B cell (primary cell): Measurements from ENCODE around the gene NAPSA.

Experiments
- EZH2 ChIP-seq: IDR thresholded peaks from 2 replicates; pipeline ENCODE4 v1.6.1; 2012; ENCODE audit warnings: borderline replicate concordance, low read depth, mild to moderate bottlenecking, moderate library complexity, low read length; ENCODE audit not compliant: insufficient read depth, poor library complexity, severe bottlenecking
- TF ChIP-seq, protein P1 (sequence below): fragments of 200-600 bp; IDR thresholded peaks from one replicate; pipeline ENCODE4 v1.8.0; 2022; ENCODE audit warnings: antibody characterized with exemption, mild to moderate bottlenecking

DNA sequence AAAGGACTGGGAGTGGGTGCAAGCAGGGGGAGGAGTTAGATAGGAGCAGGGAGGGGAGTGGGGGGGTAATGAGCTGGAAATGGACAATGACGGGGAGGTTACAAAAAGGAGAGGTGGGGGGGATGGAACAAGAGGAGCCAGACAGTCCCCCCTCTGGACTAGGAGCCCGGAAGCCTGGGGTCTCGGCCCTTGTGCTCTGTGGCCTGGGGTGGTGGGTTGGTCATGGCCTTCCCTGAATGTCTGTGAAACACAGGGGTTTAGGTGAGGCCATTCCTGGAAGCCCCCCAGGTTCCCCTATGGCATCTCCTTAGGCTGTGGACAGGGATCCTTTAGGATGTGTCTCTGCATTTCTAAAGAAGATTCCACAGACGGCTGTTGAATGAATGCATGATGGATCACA is 48.3 kb downstream of the NAPSA start:
- TF ChIP-seq, protein P1, sequence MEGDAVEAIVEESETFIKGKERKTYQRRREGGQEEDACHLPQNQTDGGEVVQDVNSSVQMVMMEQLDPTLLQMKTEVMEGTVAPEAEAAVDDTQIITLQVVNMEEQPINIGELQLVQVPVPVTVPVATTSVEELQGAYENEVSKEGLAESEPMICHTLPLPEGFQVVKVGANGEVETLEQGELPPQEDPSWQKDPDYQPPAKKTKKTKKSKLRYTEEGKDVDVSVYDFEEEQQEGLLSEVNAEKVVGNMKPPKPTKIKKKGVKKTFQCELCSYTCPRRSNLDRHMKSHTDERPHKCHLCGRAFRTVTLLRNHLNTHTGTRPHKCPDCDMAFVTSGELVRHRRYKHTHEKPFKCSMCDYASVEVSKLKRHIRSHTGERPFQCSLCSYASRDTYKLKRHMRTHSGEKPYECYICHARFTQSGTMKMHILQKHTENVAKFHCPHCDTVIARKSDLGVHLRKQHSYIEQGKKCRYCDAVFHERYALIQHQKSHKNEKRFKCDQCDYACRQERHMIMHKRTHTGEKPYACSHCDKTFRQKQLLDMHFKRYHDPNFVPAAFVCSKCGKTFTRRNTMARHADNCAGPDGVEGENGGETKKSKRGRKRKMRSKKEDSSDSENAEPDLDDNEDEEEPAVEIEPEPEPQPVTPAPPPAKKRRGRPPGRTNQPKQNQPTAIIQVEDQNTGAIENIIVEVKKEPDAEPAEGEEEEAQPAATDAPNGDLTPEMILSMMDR, result no peak
- no peak for TF ChIP-seq EZH2
